ENCODE results near the gene GTPBP8. TPM values are rescaled to one million over a fixed set of nuclear protein-coding genes. Genes with fewer than 3 reads are reported as not detected.

The GTPBP8 gene
- polyA plus RNA-seq, 1 donor from 2014 or later: 32.4 TPM

DNA sequence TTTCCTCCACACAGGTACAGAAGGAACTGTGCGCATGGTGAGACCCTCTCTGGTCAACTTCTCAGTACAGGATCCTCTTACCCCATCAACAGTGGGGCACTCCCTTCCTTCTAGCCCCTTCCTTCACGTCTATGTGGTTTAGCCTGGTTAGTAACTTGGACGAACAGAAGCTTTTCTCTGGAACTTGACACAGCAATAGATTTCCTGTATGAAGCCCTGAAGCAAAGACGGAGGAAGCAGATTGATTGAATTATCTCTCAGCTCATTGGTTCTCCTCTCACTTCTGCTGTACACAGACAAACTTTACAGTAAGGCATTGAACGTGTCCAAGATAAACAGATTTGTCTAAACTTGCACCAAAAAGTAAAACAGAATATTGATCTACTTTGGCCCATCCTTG, 15.9 kb upstream of the GTPBP8 start, which contains the start of gene CD200R1:
TSS of gene CD200R1 (minus strand) at position 210 of the 400 bp plus-strand sequence. CDS start 246 bp downstream, outside the sequence.
- H3K36me3 ChIP-seq (ENCODE audit: insufficient read depth, low read length): no peaks in the 10 kb centered on the region
- H3K9me3 ChIP-seq (ENCODE audit: low read length): no peaks in the 10 kb centered on the region
- H3K4me2 ChIP-seq (ENCODE audit: low read length): no peak within 1 kb of the TSS
- no peak for TF ChIP-seq SMC3 (conservative IDR thresholded peaks at IDR 0.05; ENCODE audit: poor library complexity)
- no peak for TF ChIP-seq EZH2 (IDR thresholded peaks at IDR 0.05; ENCODE audit: borderline replicate concordance, insufficient read depth, low read length, poor library complexity, severe bottlenecking)
- TF ChIP-seq, protein P1, sequence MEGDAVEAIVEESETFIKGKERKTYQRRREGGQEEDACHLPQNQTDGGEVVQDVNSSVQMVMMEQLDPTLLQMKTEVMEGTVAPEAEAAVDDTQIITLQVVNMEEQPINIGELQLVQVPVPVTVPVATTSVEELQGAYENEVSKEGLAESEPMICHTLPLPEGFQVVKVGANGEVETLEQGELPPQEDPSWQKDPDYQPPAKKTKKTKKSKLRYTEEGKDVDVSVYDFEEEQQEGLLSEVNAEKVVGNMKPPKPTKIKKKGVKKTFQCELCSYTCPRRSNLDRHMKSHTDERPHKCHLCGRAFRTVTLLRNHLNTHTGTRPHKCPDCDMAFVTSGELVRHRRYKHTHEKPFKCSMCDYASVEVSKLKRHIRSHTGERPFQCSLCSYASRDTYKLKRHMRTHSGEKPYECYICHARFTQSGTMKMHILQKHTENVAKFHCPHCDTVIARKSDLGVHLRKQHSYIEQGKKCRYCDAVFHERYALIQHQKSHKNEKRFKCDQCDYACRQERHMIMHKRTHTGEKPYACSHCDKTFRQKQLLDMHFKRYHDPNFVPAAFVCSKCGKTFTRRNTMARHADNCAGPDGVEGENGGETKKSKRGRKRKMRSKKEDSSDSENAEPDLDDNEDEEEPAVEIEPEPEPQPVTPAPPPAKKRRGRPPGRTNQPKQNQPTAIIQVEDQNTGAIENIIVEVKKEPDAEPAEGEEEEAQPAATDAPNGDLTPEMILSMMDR (IDR thresholded peaks at IDR 0.05; ENCODE audit: poor library complexity, severe bottlenecking): no peak
- TF ChIP-seq TAF1 (IDR thresholded peaks at IDR 0.05; ENCODE audit: low read depth): no peak
- no peak within 1 kb of the TSS for H3K4me3 ChIP-seq (ENCODE audit: low read length)
- no peaks in the 10 kb centered on the region for H3K27me3 ChIP-seq (ENCODE audit: insufficient read depth, low read depth, low read length)
- no peak within 1 kb of the TSS for H3K9ac ChIP-seq (ENCODE audit: low read length)
- no peaks in the 10 kb centered on the region for H4K20me1 ChIP-seq (ENCODE audit: insufficient read depth)
- H2AFZ ChIP-seq (ENCODE audit: low read depth, low read length): no peak within 1 kb of the TSS
- H3F3A ChIP-seq (ENCODE audit: insufficient read depth, low read length, poor library complexity, severe bottlenecking): no peaks in the 10 kb centered on the region
- no peaks in the 10 kb centered on the region for H3K79me2 ChIP-seq (replicated peaks; ENCODE audit: insufficient read depth, low read length)
- no peaks in the 10 kb centered on the region for H3K9me2 ChIP-seq (ENCODE audit: insufficient read depth, low read length)
- no peak within 1 kb of the TSS for H3K27ac ChIP-seq (ENCODE audit: low read length)

DNA sequence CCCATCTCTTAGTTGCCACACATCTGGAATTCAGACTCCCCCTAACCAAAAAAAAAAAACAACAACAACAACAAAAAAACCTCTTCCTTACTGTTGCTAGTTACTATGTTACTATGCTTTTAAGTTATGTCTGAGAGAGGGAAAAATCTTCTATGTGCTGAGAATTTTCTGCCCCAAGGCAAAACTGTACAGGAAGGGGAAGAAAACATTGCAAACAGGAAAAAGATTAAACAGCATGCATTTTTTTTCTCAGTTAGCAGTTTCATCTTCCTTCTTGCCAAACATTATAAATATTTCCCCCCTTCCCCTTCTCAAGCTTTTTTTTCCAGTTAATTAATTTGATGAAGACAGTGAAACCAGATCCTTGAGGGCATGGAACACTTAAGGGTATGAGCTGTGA, 14.8 kb upstream of the GTPBP8 start:
- TF ChIP-seq, protein P2, sequence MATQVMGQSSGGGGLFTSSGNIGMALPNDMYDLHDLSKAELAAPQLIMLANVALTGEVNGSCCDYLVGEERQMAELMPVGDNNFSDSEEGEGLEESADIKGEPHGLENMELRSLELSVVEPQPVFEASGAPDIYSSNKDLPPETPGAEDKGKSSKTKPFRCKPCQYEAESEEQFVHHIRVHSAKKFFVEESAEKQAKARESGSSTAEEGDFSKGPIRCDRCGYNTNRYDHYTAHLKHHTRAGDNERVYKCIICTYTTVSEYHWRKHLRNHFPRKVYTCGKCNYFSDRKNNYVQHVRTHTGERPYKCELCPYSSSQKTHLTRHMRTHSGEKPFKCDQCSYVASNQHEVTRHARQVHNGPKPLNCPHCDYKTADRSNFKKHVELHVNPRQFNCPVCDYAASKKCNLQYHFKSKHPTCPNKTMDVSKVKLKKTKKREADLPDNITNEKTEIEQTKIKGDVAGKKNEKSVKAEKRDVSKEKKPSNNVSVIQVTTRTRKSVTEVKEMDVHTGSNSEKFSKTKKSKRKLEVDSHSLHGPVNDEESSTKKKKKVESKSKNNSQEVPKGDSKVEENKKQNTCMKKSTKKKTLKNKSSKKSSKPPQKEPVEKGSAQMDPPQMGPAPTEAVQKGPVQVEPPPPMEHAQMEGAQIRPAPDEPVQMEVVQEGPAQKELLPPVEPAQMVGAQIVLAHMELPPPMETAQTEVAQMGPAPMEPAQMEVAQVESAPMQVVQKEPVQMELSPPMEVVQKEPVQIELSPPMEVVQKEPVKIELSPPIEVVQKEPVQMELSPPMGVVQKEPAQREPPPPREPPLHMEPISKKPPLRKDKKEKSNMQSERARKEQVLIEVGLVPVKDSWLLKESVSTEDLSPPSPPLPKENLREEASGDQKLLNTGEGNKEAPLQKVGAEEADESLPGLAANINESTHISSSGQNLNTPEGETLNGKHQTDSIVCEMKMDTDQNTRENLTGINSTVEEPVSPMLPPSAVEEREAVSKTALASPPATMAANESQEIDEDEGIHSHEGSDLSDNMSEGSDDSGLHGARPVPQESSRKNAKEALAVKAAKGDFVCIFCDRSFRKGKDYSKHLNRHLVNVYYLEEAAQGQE (IDR thresholded peaks at IDR 0.05; ENCODE audit: borderline replicate concordance): no peak
- TF ChIP-seq TAF1 (IDR thresholded peaks at IDR 0.05; ENCODE audit: low read depth) (no peak), MXI1 (conservative IDR thresholded peaks at IDR 0.05; ENCODE audit: poor library complexity, severe bottlenecking) (no peak), EZH2 (IDR thresholded peaks at IDR 0.05; ENCODE audit: borderline replicate concordance, insufficient read depth, low read length, poor library complexity, severe bottlenecking) (no peak), RAD21 (conservative IDR thresholded peaks at IDR 0.05) (no peak)
- TF ChIP-seq, protein P1 (IDR thresholded peaks at IDR 0.05; ENCODE audit: poor library complexity, severe bottlenecking): no peak
- Histone ChIP-seq H3F3A (ENCODE audit: insufficient read depth, low read length, poor library complexity, severe bottlenecking) (no peaks in the 10 kb centered on the region), H3K4me3 (ENCODE audit: low read length) (no peak overlapping the region), H4K20me1 (ENCODE audit: insufficient read depth) (no peaks in the 10 kb centered on the region), H3K79me2 (replicated peaks; ENCODE audit: insufficient read depth, low read length) (no peaks in the 10 kb centered on the region), H3K27ac (ENCODE audit: low read length) (no peak overlapping the region), H3K27me3 (ENCODE audit: insufficient read depth, low read depth, low read length) (no peaks in the 10 kb centered on the region), H2AFZ (ENCODE audit: low read depth, low read length) (no peak overlapping the region), H3K9me2 (ENCODE audit: insufficient read depth, low read length) (no peaks in the 10 kb centered on the region), H3K9me3 (ENCODE audit: low read length) (no peaks in the 10 kb centered on the region), H3K4me2 (ENCODE audit: low read length) (no peak overlapping the region), H3K36me3 (ENCODE audit: insufficient read depth, low read length) (no peaks in the 10 kb centered on the region), H3K9ac (ENCODE audit: low read length) (no peak overlapping the region)

All from neural cell (in vitro differentiated cells).